Measurements from ENCODE around the gene SLC25A11. TPM values are rescaled to one million over a fixed set of nuclear protein-coding genes. Genes with fewer than 3 reads are reported as not detected.

Gene SLC25A11
- total RNA-seq, 1 donor from 2014 or later = 59.5 TPM

GRCh38 chr17:4973256-4974114, 33.6 kb upstream of the SLC25A11 start:
- H3K9ac ChIP-seq (ENCODE audit: low read depth in 1 of 3, low read length in 3 of 3) = peak overlapping the region; percentile 47 to 60 (median 55)
- H3K4me3 ChIP-seq (ENCODE audit: low read length in 3 of 3) = peak overlapping the region; percentile 27 to 61 (median 32)
- no peaks in the 10 kb centered on the region for H3K9me3 ChIP-seq (ENCODE audit: control insufficient read depth in 3 of 3, low read length in 3 of 3)
- H3K36me3 ChIP-seq (ENCODE audit: control insufficient read depth in 3 of 3, insufficient read depth in 3 of 3, low read length in 3 of 3) = peaks cover 55 to 62% (median 55%) of the 10 kb centered on the region in 3 donors
- H3K27ac ChIP-seq (ENCODE audit: low read depth, low read length) = peak overlapping the region; percentile 86
- no peaks in the 10 kb centered on the region for H3K27me3 ChIP-seq (ENCODE audit: control insufficient read depth in 3 of 3, insufficient read depth in 3 of 3, low read length in 3 of 3)
- peaks cover 61 to 74% (median 66%) of the 10 kb centered on the region in 3 donors for H3K4me1 ChIP-seq (ENCODE audit: control insufficient read depth in 3 of 3, insufficient read depth in 3 of 3, low read length in 3 of 3)

DNA sequence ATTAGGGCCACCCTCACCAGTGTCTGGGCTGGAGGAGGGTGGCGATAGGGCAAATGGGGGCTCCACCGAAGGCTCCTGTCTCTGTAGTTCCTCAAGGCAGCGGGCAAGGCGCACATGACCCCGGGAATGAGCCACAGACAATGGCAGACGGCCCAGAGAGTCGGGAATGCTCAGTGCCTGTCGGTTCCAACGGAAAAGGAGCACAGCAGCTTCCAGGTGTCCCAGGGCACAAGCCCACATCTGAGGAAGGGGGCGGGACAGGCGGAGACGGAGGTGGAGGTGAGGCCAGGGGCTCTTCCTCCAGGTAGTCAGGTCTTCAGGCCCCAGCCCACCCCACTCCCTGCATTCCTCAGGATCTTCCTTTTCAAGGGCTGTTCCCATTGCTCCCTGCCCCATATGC, 32.9 kb upstream of the SLC25A11 start:
- H3K9me3 ChIP-seq (ENCODE audit: control insufficient read depth in 3 of 3, low read length in 3 of 3) = no peaks in the 10 kb centered on the region
- peak overlapping the region; percentile 47 to 68 (median 60) for H3K9ac ChIP-seq (ENCODE audit: low read depth in 1 of 3, low read length in 3 of 3)
- peak overlapping the region in 1 of 3 donors; percentile 18 for H3K4me3 ChIP-seq (ENCODE audit: low read length in 3 of 3)
- peak overlapping the region; percentile 86 for H3K27ac ChIP-seq (ENCODE audit: low read depth, low read length)
- H3K36me3 ChIP-seq (ENCODE audit: control insufficient read depth in 3 of 3, insufficient read depth in 3 of 3, low read length in 3 of 3) = peaks cover 47 to 55% (median 48%) of the 10 kb centered on the region in 3 donors
- H3K27me3 ChIP-seq (ENCODE audit: control insufficient read depth in 3 of 3, insufficient read depth in 3 of 3, low read length in 3 of 3) = no peaks in the 10 kb centered on the region
- peaks cover 68 to 75% (median 70%) of the 10 kb centered on the region in 3 donors for H3K4me1 ChIP-seq (ENCODE audit: control insufficient read depth in 3 of 3, insufficient read depth in 3 of 3, low read length in 3 of 3)

DNA sequence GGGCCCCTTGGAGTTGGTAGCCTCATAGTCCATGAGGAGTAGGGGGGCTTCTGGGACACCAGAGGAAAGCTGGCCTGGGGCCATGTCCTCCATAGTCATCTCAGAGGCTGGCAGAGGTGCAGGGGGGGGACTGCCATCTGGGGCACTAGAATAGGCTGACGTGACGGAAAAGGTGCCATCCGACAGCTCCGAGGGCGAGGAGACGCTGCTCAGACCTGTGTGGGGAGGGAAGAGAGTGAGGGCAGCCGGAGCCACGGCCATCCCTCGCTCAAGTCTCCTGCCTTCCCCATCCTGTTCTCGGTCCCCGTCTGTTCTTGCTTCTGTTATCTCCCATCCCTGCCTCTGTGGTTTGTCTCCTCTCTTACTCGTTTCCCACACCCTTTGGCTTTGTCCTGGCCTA, 32.5 kb upstream of the SLC25A11 start:
- H3K9me3 ChIP-seq (ENCODE audit: control insufficient read depth in 3 of 3, low read length in 3 of 3) = no peaks in the 10 kb centered on the region
- H3K9ac ChIP-seq (ENCODE audit: low read depth in 1 of 3, low read length in 3 of 3) = peak overlapping the region; percentile 47 to 68 (median 60)
- peaks cover 43 to 51% (median 44%) of the 10 kb centered on the region in 3 donors for H3K36me3 ChIP-seq (ENCODE audit: control insufficient read depth in 3 of 3, insufficient read depth in 3 of 3, low read length in 3 of 3)
- no peaks in the 10 kb centered on the region for H3K27me3 ChIP-seq (ENCODE audit: control insufficient read depth in 3 of 3, insufficient read depth in 3 of 3, low read length in 3 of 3)
- H3K4me1 ChIP-seq (ENCODE audit: control insufficient read depth in 3 of 3, insufficient read depth in 3 of 3, low read length in 3 of 3) = peaks cover 68 to 75% (median 70%) of the 10 kb centered on the region in 3 donors
- no peak overlapping the region for H3K4me3 ChIP-seq (ENCODE audit: low read length in 3 of 3)
- peak overlapping the region; percentile 86 for H3K27ac ChIP-seq (ENCODE audit: low read depth, low read length)

DNA sequence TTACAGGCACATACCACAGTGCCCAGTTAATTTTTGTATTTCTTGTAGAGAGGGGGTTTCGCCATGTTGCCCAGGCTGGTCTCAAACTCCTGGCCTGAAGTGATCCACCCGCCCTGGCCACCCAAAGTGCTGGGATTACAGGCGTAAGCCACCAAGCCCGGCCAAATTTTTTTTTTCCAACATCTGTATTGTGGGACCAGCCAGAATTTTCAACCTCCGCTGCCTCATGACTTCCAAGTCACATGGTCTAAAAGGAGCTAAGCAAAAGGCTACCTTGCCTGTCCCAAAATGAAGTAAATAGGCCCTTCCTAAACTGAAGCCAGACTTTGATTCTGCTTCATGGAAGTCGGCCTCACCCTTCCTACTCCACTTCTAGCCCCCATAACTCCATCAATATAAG, 32.0 kb upstream of the SLC25A11 start:
- H3K4me3 ChIP-seq (ENCODE audit: low read length in 3 of 3) = no peak overlapping the region
- no peaks in the 10 kb centered on the region for H3K27me3 ChIP-seq (ENCODE audit: control insufficient read depth in 3 of 3, insufficient read depth in 3 of 3, low read length in 3 of 3)
- peak overlapping the region; percentile 86 for H3K27ac ChIP-seq (ENCODE audit: low read depth, low read length)
- no peaks in the 10 kb centered on the region for H3K9me3 ChIP-seq (ENCODE audit: control insufficient read depth in 3 of 3, low read length in 3 of 3)
- peaks cover 68 to 76% (median 70%) of the 10 kb centered on the region in 3 donors for H3K4me1 ChIP-seq (ENCODE audit: control insufficient read depth in 3 of 3, insufficient read depth in 3 of 3, low read length in 3 of 3)
- H3K9ac ChIP-seq (ENCODE audit: low read depth in 1 of 3, low read length in 3 of 3) = peak overlapping the region in 2 of 3 donors; percentile 47 to 68
- peaks cover 38 to 47% (median 39%) of the 10 kb centered on the region in 3 donors for H3K36me3 ChIP-seq (ENCODE audit: control insufficient read depth in 3 of 3, insufficient read depth in 3 of 3, low read length in 3 of 3)

DNA sequence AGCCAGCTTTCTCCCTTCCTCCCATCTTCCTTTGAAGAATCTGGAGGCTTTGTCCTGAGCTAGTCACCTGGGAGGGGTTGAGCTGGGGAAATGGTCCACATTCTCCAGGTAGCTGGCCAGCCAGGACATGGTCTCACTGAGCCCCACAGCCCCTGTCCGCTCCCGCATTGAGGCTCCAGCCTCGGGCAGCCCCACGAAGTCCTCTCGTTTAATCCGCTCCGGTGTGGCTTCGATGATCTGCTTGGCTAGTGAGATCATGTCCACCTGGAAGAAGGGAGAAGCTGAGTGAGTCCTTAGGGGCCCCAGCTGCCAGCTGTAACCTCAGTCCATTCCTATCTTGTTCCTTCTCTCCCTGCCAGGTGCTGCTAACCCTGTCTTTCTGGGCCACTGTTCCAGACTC, 30.4 kb upstream of the SLC25A11 start:
- Histone ChIP-seq H3K36me3 (ENCODE audit: control insufficient read depth in 3 of 3, insufficient read depth in 3 of 3, low read length in 3 of 3) (peaks cover 33 to 40% (median 35%) of the 10 kb centered on the region in 3 donors), H3K4me3 (ENCODE audit: low read length in 3 of 3) (no peak overlapping the region), H3K9ac (ENCODE audit: low read depth in 1 of 3, low read length in 3 of 3) (peak overlapping the region in 1 of 3 donors; percentile 2), H3K9me3 (ENCODE audit: control insufficient read depth in 3 of 3, low read length in 3 of 3) (no peaks in the 10 kb centered on the region), H3K27ac (ENCODE audit: low read depth, low read length) (peak overlapping the region; percentile 45), H3K4me1 (ENCODE audit: control insufficient read depth in 3 of 3, insufficient read depth in 3 of 3, low read length in 3 of 3) (peaks cover 72 to 83% (median 73%) of the 10 kb centered on the region in 3 donors), H3K27me3 (ENCODE audit: control insufficient read depth in 3 of 3, insufficient read depth in 3 of 3, low read length in 3 of 3) (no peaks in the 10 kb centered on the region)

DNA sequence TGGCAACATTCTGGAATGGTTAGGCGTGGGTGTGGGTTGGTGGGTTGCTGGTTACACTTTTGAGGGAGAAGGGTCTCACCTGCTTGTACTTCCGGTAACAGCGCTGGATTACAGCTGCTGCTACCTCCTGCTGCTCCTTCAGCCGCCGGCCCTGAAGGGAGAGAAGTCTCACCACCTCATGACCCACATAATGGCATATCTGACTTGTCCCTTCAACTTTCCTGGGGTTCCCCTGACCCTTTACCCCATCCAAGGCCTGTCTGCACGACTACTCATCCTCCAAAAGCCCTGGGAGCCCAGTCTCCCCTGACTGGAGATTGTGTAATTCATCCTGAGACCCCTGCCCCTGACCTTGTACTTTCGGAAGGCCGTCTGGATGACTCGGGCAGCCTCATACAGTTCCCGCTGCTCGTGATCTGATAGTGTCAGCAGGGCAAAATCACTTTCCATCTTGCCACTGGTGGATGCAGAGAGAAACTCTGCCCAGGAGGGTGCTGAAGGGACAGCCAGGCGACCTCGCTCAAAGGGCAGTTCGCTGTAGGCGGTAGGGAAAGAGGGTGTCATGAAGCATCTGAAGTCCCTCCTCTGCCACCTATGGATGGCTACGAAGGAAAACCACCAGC, 29.8 kb upstream of the SLC25A11 start:
- Histone ChIP-seq H3K4me1 (ENCODE audit: control insufficient read depth in 3 of 3, insufficient read depth in 3 of 3, low read length in 3 of 3) (peaks cover 65 to 79% (median 68%) of the 10 kb centered on the region in 3 donors), H3K4me3 (ENCODE audit: low read length in 3 of 3) (peak overlapping the region in 1 of 3 donors; percentile 75), H3K27me3 (ENCODE audit: control insufficient read depth in 3 of 3, insufficient read depth in 3 of 3, low read length in 3 of 3) (no peaks in the 10 kb centered on the region), H3K36me3 (ENCODE audit: control insufficient read depth in 3 of 3, insufficient read depth in 3 of 3, low read length in 3 of 3) (peaks cover 33 to 42% (median 35%) of the 10 kb centered on the region in 3 donors), H3K27ac (ENCODE audit: low read depth, low read length) (peak overlapping the region; percentile 45), H3K9ac (ENCODE audit: low read depth in 1 of 3, low read length in 3 of 3) (peak overlapping the region in 2 of 3 donors; percentile 2 to 97), H3K9me3 (ENCODE audit: control insufficient read depth in 3 of 3, low read length in 3 of 3) (no peaks in the 10 kb centered on the region)

- H3K27ac ChIP-seq (ENCODE audit: low read depth, low read length) = peak overlapping the region; percentile 87
- H3K27me3 ChIP-seq (ENCODE audit: control insufficient read depth in 3 of 3, insufficient read depth in 3 of 3, low read length in 3 of 3) = no peaks in the 10 kb centered on the region
- H3K9ac ChIP-seq (ENCODE audit: low read depth in 1 of 3, low read length in 3 of 3) = peak overlapping the region; percentile 83 to 97 (median 87)
- peaks cover 60 to 73% (median 63%) of the 10 kb centered on the region in 3 donors for H3K4me1 ChIP-seq (ENCODE audit: control insufficient read depth in 3 of 3, insufficient read depth in 3 of 3, low read length in 3 of 3)
- no peaks in the 10 kb centered on the region for H3K9me3 ChIP-seq (ENCODE audit: control insufficient read depth in 3 of 3, low read length in 3 of 3)
- H3K4me3 ChIP-seq (ENCODE audit: low read length in 3 of 3) = peak overlapping the region; percentile 75 to 97 (median 86)
- H3K36me3 ChIP-seq (ENCODE audit: control insufficient read depth in 3 of 3, insufficient read depth in 3 of 3, low read length in 3 of 3) = peaks cover 29 to 40% (median 31%) of the 10 kb centered on the region in 3 donors
Measured at GRCh38 chr17:4969047-4969550, 29.3 kb upstream of the SLC25A11 start.

GRCh38 chr17:4968486-4969046, 28.7 kb upstream of the SLC25A11 start:
- no peaks in the 10 kb centered on the region for H3K27me3 ChIP-seq (ENCODE audit: control insufficient read depth in 3 of 3, insufficient read depth in 3 of 3, low read length in 3 of 3)
- H3K4me3 ChIP-seq (ENCODE audit: low read length in 3 of 3) = peak overlapping the region; percentile 75 to 97 (median 86)
- H3K36me3 ChIP-seq (ENCODE audit: control insufficient read depth in 3 of 3, insufficient read depth in 3 of 3, low read length in 3 of 3) = peaks cover 28 to 38% (median 28%) of the 10 kb centered on the region in 3 donors
- peak overlapping the region; percentile 83 to 97 (median 87) for H3K9ac ChIP-seq (ENCODE audit: low read depth in 1 of 3, low read length in 3 of 3)
- peaks cover 54 to 68% (median 57%) of the 10 kb centered on the region in 3 donors for H3K4me1 ChIP-seq (ENCODE audit: control insufficient read depth in 3 of 3, insufficient read depth in 3 of 3, low read length in 3 of 3)
- no peaks in the 10 kb centered on the region for H3K9me3 ChIP-seq (ENCODE audit: control insufficient read depth in 3 of 3, low read length in 3 of 3)
- H3K27ac ChIP-seq (ENCODE audit: low read depth, low read length) = peak overlapping the region; percentile 87

DNA sequence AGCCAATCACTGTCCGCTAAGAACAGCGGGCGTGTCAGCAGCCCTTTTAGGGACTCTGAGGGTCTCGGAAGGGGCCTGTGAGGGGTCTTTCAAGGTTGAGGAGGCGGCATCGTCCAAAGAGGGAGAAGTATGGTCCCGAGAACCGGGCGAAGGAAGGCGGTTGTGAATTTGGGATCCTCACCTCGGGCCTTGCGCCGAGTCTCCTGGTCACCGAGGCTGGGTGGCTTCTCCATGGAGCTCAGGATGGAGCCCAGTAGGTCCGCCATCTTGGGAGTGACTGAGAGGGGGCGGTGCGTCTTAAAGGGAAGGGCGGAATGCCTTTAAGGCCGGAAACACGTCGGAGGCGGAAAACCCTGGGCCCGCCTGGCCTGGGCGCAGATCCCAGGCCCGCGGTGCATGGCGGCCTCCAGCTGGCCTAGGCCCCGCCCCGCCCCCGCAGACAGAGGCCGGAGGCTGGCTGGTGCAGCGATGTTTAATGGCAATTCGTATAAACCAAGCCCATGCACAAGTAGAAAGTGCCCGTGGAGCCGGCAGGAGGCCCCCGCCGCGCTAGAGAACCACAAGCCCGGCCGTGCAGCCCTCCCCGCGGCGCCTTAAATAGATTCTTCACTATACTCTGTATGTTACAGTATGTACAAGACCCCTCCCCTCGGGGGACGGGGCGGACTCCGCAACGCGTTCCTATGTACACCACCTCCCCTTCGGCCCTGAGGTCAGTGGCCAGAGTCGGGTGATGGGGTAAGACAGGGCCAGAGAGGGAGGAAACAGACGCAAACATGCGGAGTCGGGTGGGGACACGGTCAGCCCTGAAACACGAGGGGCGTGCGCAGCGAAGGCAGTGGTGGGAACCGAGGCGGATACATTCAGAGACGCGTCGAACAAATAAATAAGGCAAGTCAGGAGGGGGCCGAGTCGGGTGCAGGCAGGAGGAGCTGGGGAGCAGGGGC, 28.0 kb upstream of the SLC25A11 start, which contains the start of gene SPAG7:
TSS of gene SPAG7 (minus strand) at position 279 of the 947 bp plus-strand sequence. CDS start at position 266, 13 bp downstream.
- Histone ChIP-seq H3K27me3 (ENCODE audit: control insufficient read depth in 3 of 3, insufficient read depth in 3 of 3, low read length in 3 of 3) (no peaks in the 10 kb centered on the region), H3K9ac (ENCODE audit: low read depth in 1 of 3, low read length in 3 of 3) (peak within 1 kb of the TSS; percentile 87 to 98 (median 97)), H3K4me3 (ENCODE audit: low read length in 3 of 3) (peak within 1 kb of the TSS; percentile 86 to 97 (median 87)), H3K27ac (ENCODE audit: low read depth, low read length) (peak within 1 kb of the TSS; percentile 87), H3K36me3 (ENCODE audit: control insufficient read depth in 3 of 3, insufficient read depth in 3 of 3, low read length in 3 of 3) (peaks cover 22 to 31% (median 23%) of the 10 kb centered on the region in 3 donors), H3K4me1 (ENCODE audit: control insufficient read depth in 3 of 3, insufficient read depth in 3 of 3, low read length in 3 of 3) (peaks cover 47 to 60% (median 50%) of the 10 kb centered on the region in 3 donors), H3K9me3 (ENCODE audit: control insufficient read depth in 3 of 3, low read length in 3 of 3) (no peaks in the 10 kb centered on the region)

All from skeletal muscle tissue (tissue), 4 donors.